ENCODE results near the gene BEAN1. TPM values are rescaled to one million over a fixed set of nuclear protein-coding genes. Genes with fewer than 3 reads are reported as not detected.
A peak's percentile ranks its signal among the peaks of the same experiment; 100 is the strongest.

BEAN1 gene
- total RNA-seq, 2 donors from 2014 or later: not detected

GRCh38 chr16:66420396-66420795 lies 6.7 kb upstream of the BEAN1 start:
- no peak for ATAC-seq
- Mint-ChIP-seq H3K36me3 (no peaks in the 10 kb centered on the region), H3K27ac (no peak overlapping the region), H3K27me3 (peaks cover 22 to 24% of the 10 kb centered on the region in 2 donors), H3K4me1 (ENCODE audit: low read depth in 2 of 2) (peaks cover 0 to 5% of the 10 kb centered on the region in 2 donors), H3K9me3 (no peaks in the 10 kb centered on the region), H3K4me3 (no peak overlapping the region)
- DNase-seq (ENCODE audit: low spot score): no peak

DNA sequence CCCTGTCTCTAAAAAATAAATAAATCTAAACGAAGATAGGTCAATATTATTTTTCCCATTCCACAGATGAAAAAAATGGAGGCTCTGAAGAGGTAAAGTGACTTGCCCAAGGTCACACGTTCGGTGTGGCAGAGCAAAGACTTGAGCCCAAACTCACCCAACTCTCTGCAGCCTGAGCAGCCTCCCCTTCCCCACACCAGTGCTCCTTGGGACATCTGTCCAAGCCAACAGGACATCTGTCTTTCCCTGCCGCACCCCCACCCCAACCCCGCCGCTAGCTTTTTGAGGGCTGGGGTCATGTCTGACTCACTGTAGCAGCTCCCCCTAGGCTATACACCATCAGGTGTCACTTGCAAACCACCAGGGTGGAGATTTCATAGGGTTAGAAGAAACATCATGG lies 5.2 kb upstream of the BEAN1 start:
- H3K9me3 Mint-ChIP-seq: no peaks in the 10 kb centered on the region
- no peak overlapping the region for H3K4me3 Mint-ChIP-seq
- no peak overlapping the region for H3K27ac Mint-ChIP-seq
- ATAC-seq (no peak), DNase-seq (ENCODE audit: low spot score) (no peak)
- no peaks in the 10 kb centered on the region for H3K36me3 Mint-ChIP-seq
- peaks cover 29 to 30% of the 10 kb centered on the region in 2 donors for H3K27me3 Mint-ChIP-seq
- H3K4me1 Mint-ChIP-seq (ENCODE audit: low read depth in 2 of 2): peaks cover 0 to 4% of the 10 kb centered on the region in 2 donors

DNA sequence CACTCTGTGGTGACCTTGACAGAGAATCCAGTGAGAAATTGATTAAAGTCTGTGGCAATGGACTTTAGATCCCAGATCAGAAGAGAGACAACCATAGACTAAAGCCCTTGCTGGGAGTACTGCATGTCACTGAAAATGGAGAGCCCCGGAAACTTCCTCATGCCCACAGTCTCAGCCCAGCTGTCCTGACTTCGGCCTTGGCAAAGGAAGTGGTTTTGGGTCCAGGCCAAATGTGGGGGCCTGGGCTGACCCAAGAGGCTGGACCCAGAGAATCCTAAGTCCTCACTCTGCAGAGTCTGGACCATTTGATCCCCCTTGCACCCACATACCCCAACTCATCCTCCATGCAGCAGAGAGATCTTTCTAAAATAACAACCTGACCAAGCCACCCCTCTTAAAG lies 4.7 kb upstream of the BEAN1 start:
- H3K4me3 Mint-ChIP-seq: no peak overlapping the region
- DNase-seq (ENCODE audit: low spot score): no peak
- H3K4me1 Mint-ChIP-seq (ENCODE audit: low read depth in 2 of 2): peaks cover 0 to 4% of the 10 kb centered on the region in 2 donors
- no peak overlapping the region for H3K27ac Mint-ChIP-seq
- peaks cover 29 to 30% of the 10 kb centered on the region in 2 donors for H3K27me3 Mint-ChIP-seq
- H3K36me3 Mint-ChIP-seq: no peaks in the 10 kb centered on the region
- H3K9me3 Mint-ChIP-seq: no peaks in the 10 kb centered on the region
- ATAC-seq: no peak

DNA sequence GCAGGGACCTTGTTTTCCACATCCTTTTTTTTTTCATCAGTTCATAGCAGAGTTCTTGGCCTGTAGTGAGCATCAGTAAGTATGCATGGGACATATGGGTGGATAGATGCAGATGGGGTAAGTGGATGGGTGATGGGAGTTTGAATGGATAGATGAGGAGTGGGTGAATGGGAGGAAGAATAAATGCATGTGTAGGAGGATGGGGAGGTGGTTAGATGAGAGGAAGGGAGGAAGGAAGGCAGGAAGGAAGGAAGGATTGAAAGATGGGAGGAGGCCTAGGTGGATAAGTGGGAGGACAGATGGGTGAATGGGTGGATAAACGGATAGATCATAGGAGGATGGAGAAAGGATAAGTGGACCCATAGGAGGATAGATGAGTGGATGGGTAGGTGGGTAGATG lies 3.9 kb upstream of the BEAN1 start:
- Mint-ChIP-seq H3K4me1 (ENCODE audit: low read depth in 2 of 2) (peaks cover 0 to 4% of the 10 kb centered on the region in 2 donors), H3K27ac (no peak overlapping the region), H3K9me3 (no peaks in the 10 kb centered on the region), H3K4me3 (no peak overlapping the region), H3K36me3 (no peaks in the 10 kb centered on the region), H3K27me3 (peaks cover 29 to 30% of the 10 kb centered on the region in 2 donors)
- DNase-seq (ENCODE audit: low spot score) (no peak), ATAC-seq (no peak)

DNA sequence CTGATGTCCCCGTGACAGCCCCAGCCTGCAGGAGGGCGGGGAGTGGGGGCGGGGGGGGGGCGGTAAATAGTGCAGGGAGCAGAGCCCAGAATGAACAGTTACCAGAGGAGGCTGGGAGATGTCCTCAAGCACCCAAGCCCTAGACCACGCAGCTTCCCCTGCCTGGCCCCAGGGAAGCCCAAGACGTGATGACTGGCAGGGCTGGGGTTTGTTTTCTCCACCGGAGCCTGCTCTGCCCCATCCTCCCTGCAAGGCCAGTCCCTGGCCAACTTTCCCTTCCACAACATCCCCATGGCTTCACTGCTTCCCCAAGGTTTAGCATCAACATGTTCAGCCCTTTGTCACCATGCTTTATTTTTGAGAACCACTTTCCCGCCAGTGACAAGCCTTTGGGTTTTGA lies 1.4 kb upstream of the BEAN1 start:
- DNase-seq (ENCODE audit: low spot score) (no peak), ATAC-seq (no peak)
- H3K36me3 Mint-ChIP-seq: no peaks in the 10 kb centered on the region
- H3K4me3 Mint-ChIP-seq: no peak overlapping the region
- H3K4me1 Mint-ChIP-seq (ENCODE audit: low read depth in 2 of 2): peaks cover 0 to 9% of the 10 kb centered on the region in 2 donors
- peaks cover 41 to 52% of the 10 kb centered on the region in 2 donors for H3K27me3 Mint-ChIP-seq
- no peaks in the 10 kb centered on the region for H3K9me3 Mint-ChIP-seq
- H3K27ac Mint-ChIP-seq: no peak overlapping the region

- no peak for ATAC-seq
- H3K27ac Mint-ChIP-seq: no peak overlapping the region
- H3K9me3 Mint-ChIP-seq: no peaks in the 10 kb centered on the region
- no peak overlapping the region for H3K4me3 Mint-ChIP-seq
- H3K4me1 Mint-ChIP-seq (ENCODE audit: low read depth in 2 of 2): peaks cover 0 to 9% of the 10 kb centered on the region in 2 donors
- H3K27me3 Mint-ChIP-seq: peaks cover 42 to 58% of the 10 kb centered on the region in 2 donors
- DNase-seq (ENCODE audit: low spot score): no peak
- H3K36me3 Mint-ChIP-seq: no peaks in the 10 kb centered on the region
These were observed 721 bp upstream of the BEAN1 start for GRCh38 chr16:66426112-66427035.

DNA sequence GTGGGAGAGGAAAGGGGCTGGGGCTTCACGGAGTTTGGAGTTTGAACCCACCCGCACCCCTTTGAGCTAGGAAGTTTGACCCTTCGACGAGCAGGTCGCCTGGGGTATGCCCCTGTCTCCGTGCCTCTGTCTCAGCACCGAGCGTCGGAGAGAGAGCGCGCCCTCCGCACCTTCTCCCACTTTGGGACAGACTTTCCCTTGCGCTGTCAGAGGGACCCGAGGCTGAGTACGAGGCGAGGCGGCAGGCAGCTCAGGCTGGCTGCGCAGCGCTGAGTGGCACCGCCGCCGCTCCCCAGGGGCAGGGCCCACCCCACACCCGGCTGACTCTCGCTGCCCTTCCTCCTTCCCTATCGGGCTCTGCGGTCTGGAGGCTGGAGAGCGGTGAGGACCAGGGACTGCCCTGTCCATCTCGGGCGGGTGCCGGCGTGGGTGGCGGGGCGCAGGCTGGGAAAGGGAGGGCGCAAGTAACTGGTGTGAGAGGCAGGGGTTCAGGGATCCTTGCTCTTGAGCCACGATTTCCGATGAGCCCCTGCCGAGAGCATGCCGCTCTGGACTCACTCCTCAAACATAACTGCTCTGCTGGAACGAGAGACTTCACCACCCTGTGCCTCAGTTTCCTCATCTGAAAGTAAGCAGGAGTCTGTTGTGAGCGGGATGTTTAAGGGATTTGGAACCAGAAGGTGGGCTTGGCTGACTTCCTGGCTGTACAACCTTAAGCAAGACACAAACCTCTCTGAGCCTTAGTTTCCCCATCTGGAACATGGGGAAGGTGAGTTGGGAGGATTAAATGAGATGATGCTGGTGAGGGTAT lies 981 bp downstream of the BEAN1 start:
- DNase-seq (ENCODE audit: low spot score): no peak
- Mint-ChIP-seq H3K4me1 (ENCODE audit: low read depth in 2 of 2) (peaks cover 0 to 6% of the 10 kb centered on the region in 2 donors), H3K27ac (no peak overlapping the region), H3K9me3 (no peaks in the 10 kb centered on the region), H3K27me3 (peaks cover 46 to 71% of the 10 kb centered on the region in 2 donors), H3K4me3 (no peak overlapping the region), H3K36me3 (no peaks in the 10 kb centered on the region)
- ATAC-seq: no peak

DNA sequence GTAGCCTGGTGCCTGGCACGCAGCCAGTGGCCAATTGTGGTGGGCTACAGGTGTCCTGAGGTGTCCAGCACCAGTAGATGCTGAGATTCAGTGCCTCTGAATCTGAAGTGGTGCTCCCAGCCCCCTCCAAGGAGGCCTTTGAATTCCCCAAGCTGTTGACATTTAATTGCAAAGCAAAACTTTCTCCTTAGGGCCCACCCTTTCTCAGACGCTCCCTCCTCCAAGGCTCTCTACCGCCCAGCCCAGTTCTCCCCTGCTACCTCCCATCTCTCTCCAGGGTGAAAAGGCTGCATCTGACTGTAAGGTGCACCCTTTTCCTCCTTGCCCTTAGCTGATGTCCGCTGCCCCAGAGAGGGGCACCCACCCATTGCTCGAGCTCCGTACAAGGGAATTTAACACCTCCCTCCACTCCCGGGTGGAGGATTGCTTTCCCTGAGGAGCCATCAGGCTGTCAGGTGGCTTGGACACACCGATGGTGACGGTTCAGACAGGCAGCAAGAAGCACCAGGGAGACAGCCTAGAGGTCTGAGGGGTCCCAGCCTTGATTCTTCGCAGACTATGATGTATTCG lies 1.7 kb downstream of the BEAN1 start:
- Mint-ChIP-seq H3K27ac (no peak overlapping the region), H3K27me3 (peaks cover 45 to 67% of the 10 kb centered on the region in 2 donors), H3K36me3 (no peaks in the 10 kb centered on the region), H3K4me1 (ENCODE audit: low read depth in 2 of 2) (peaks cover 0 to 6% of the 10 kb centered on the region in 2 donors), H3K9me3 (no peaks in the 10 kb centered on the region), H3K4me3 (no peak overlapping the region)
- ATAC-seq (no peak), DNase-seq (ENCODE audit: low spot score) (no peak)

DNA sequence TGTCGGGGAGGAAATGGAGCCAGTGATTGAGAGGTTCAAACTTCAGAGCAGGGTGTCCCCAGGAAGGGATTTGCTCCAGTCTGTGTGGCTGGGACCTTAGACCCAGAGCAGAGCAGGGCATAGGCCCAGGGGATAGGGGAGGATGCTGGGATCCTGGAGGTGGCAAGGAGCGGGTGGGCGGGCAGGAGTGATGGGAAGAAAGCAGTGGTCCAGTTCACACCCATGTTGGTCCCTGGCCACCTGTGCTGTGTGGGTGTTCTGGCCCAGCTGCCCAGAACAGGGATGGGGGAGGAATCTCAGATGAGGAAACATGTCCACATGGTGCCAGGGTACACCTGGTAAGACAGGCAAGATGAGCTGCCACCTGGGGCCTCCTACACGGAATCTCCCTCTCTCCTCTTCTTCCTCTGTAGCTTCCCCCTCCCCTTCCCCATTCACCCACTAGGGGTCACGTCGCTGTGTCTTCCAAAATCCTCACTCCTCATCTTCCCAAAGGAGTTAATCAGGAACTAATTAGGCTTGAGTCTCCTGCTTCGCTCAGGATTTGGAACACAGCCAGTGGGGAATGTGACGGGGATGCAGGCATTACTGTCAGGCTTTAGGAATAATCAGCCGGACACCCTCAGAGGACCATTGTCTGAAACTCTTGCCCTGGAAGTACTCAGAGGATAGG lies 2.3 kb downstream of the BEAN1 start:
- Mint-ChIP-seq H3K4me1 (ENCODE audit: low read depth in 2 of 2) (peaks cover 0 to 6% of the 10 kb centered on the region in 2 donors), H3K9me3 (no peaks in the 10 kb centered on the region), H3K27me3 (peaks cover 40 to 61% of the 10 kb centered on the region in 2 donors), H3K36me3 (no peaks in the 10 kb centered on the region), H3K27ac (no peak overlapping the region), H3K4me3 (no peak overlapping the region)
- DNase-seq (ENCODE audit: low spot score) (no peak), ATAC-seq (peak in 1 of 2 donors; percentile 19)

GRCh38 chr16:66430214-66430613 lies 3.1 kb downstream of the BEAN1 start:
- Mint-ChIP-seq H3K36me3 (no peaks in the 10 kb centered on the region), H3K27ac (no peak overlapping the region), H3K27me3 (peaks cover 33 to 53% of the 10 kb centered on the region in 2 donors), H3K4me1 (ENCODE audit: low read depth in 2 of 2) (peaks cover 0 to 6% of the 10 kb centered on the region in 2 donors), H3K9me3 (no peaks in the 10 kb centered on the region), H3K4me3 (no peak overlapping the region)
- ATAC-seq: no peak
- DNase-seq (ENCODE audit: low spot score): no peak

GRCh38 chr16:66431760-66432159 lies 4.7 kb downstream of the BEAN1 start:
- DNase-seq (ENCODE audit: low spot score): no peak
- no peaks in the 10 kb centered on the region for H3K36me3 Mint-ChIP-seq
- H3K27me3 Mint-ChIP-seq: peaks cover 25 to 45% of the 10 kb centered on the region in 2 donors
- no peak overlapping the region for H3K4me3 Mint-ChIP-seq
- H3K27ac Mint-ChIP-seq: no peak overlapping the region
- peaks cover 0 to 4% of the 10 kb centered on the region in 2 donors for H3K4me1 Mint-ChIP-seq (ENCODE audit: low read depth in 2 of 2)
- H3K9me3 Mint-ChIP-seq: no peaks in the 10 kb centered on the region
- ATAC-seq: no peak

- DNase-seq (ENCODE audit: low spot score) (no peak), ATAC-seq (no peak)
- Mint-ChIP-seq H3K9me3 (no peaks in the 10 kb centered on the region), H3K4me1 (ENCODE audit: low read depth in 2 of 2) (peaks cover 0 to 4% of the 10 kb centered on the region in 2 donors), H3K27me3 (peaks cover 25 to 45% of the 10 kb centered on the region in 2 donors), H3K36me3 (no peaks in the 10 kb centered on the region), H3K27ac (no peak overlapping the region), H3K4me3 (no peak overlapping the region)
These were observed 5.3 kb downstream of the BEAN1 start for GRCh38 chr16:66432429-66432828.
